Measurements from ENCODE around the gene PPM1D.
"Not testable (repeated sequence)": the region's sequence is repeated elsewhere in the genome, so short reads cannot be mapped to it uniquely, and the experiment has no call there.

The PPM1D gene

DNA sequence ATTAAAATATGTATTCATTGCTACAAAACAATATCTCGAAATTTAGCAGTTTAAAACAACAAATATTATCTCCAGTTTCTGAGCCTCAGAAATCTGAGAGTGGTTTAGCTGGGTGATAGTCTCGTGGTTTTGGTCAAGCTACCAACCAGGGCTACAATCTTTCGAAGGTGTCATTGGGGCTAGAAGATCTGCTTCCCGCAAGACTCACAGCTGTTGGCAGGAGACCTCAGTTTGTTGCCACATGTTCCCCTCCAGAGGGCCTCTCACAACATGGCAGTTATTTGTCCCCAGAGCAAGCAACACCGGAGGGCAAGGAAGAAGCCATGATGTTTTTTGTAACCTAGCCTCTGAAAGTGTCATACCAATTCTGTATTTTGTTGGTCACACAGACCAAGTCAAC is 65.6 kb downstream of the PPM1D start:
- no peak for DNase-seq

DNA sequence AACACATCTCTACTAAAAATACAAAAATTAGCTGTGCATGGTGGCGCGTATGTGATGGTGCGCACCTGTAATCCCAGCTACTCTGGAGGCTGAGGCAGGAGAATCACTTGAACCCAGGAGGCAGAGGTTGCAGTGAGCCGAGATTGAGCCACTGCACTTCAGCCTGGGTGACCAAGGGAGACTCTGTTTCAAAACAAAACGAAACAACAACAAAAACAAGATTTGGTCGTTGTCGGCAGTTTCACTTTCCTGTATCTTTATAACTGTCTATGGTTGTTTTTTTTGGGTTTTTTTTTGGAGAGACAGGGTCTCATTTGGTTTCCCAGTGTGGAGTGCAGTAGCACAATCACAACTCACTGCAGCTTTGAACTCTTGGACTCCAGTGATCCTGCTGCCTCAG is 68.7 kb downstream of the PPM1D start:
- not testable (repeated sequence) for DNase-seq

DNA sequence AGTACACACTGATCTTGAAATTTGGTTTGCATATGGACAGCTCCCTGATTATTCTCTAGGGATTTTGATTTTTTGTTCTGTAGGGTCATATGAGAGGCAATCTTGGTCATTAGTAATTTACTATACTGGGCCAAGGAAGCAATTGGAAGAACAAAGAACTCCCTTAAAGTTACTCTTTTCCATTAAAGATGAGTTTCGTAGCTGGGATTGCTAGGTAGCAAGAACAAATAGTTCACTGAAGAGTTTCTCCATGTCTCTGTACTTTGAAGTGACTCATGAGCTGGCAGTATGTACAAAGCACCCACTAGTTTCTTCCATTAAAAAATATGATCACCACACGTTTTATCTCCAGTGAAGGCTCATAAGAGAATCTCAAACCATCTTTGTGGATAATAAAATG is 71.5 kb downstream of the PPM1D start:
- DNase-seq: no peak

DNA sequence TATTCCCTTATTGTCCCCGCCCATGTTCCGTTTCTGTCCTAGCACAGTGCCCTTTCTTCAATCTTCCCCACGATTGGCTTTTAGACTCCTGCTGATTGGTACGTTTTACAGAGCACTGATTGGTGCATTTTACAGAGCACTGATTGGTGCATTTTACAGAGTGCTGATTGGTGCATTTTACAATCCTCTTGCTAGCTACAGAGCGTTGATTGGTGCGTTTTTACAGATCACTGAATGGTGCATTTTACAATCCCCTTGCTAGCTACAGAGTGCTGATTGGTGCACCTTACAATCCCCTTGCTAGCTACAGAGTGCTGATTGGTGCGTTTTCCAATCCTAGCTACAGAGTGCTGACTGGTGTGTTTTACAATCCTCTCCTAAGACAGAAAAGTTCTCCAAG is 74.6 kb downstream of the PPM1D start:
- not testable (repeated sequence) for DNase-seq

DNA sequence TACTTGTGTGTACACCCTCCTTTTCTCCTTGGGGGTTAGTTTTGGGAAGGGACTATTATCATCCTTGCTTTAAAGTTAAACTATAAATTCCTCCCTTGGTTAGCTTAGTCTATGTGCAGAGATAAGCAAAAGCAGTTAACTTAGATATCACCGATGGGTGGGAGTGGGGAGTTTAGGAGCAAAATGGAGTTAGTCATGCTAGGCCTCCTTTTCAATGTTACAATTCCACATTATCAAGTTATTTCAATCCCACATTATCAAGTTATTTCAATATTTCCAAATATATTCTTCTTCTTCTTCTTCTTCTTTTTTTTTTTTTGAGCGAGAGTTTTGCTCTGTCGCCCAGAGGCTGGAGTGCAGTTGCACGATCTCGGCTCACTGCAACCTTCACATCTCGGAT is 76.0 kb downstream of the PPM1D start:
- no peak for DNase-seq

DNA sequence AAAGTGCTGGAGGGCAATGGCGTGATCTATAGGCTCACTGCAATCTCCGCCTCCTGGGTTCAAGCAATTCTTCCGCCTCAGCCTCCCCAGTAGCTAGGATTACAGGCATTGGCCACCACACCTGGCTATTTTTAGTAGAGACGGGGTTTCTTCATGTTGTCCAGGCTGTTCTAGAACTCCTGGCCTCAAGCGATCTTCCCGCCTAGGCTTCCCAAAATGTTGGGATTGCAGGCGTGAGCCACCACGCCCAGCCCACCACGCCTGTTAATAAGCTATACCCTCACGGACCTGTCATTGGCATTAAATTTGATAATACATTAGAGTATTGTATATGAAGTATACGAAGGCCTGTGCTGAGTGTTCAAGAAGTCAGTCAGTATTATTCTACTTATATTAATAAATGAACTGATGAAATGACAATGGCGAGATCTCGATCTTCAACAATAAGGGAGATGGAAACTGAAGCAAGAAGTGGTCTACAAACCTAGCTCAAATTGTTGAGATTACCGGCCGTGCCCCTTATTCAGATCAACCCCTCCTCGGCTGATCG is 76.8 kb downstream of the PPM1D start:
- DNase-seq: no peak

DNA sequence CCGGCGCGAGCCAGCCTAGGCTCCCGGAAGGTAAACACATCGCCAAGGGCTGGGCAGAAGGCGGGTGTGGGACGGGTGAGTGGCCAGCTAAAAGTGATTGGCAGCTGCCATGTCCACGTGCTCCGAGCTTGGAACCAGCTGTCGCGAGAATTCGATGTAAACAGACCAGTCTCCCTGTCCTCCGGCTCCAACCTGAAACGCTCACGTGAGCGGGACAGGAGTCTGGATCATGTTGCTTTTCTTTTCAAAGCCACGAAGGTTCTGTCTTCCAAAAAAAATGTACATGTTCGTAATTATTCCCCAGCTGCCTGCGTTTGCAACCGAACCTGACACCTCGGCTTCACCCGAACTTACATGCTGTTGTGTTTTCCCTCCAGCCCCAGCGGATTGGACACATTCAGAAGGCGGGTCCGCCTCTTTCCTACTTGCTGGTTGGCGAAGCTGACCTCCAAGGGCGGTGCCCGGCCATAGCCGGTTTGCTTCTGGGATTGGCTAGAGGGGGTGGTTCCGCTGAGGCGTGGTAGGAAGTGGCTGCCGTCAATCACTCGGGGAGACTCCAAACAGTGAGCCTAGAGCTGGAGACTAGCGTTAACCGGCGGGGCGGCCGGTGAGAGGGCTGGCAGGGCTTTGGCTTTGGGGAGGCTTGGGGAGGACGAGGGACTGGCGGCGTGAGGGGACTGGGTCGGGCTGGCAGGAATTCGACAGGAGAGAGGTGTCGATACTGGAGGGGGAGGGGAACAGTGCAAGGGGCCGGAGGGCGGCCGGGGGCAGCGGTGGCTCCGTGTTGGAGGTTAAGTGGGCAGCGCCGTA is 77.5 kb downstream of the PPM1D start, which contains the start of gene BCAS3:
Gene BCAS3, plus strand, starts transcription at position 544 of the 810 bp plus-strand sequence.
- peak; percentile 100 for DNase-seq

DNA sequence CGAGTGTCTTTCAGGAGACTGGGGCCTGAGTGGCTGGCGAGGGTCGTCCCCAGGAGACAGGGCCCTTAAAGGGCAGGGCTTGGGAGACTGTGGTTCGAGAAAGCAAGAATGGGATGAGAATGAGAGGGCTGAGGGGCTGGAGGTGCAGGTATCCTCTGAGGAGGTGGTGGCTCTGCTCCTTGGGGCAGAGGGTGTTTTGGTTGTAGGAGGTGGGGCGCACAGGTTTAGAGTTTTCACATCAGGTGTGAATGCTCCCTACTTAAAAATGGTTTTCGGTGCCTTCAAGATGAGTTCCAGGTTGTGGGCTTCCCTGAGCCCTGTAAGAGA is 78.1 kb downstream of the PPM1D start:
- no peak for DNase-seq

DNA sequence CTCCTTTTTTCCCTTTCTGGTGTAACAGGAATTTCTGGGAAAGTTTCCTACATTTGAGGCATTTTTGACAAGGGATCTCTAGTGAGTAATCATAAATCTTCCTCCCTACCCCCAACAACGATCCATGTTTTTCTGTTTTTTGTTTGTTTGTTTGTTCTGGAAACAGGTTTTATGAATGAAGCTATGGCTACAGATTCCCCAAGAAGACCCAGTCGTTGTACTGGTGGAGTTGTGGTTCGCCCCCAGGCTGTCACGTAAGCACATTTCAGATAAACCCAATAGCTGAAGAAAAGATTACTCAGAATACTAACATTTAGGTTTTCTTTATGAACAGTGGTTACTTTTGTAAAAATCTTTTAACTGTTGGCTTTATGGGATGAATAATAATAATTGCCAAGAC is 79.3 kb downstream of the PPM1D start:
- DNase-seq: no peak

DNA sequence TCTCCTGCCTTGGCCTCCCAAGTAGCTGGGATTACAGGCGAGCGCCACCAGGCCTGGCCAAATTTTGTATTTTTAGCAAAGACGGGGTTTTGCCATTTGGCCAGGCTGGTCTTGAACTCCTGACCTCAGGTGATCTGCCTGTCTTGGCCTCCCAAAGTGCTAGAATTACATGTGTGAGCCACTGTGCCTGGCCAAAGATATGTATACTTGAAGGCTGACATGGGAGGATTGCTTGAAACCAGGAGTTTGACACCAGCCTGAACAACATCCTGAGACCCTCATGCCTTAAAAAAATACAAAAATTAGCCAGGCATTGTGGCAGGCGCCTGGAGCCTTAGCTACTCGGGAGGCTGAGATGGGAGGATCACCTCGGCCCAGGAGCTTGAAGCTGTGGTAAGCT is 80.8 kb downstream of the PPM1D start:
- no peak for DNase-seq

DNA sequence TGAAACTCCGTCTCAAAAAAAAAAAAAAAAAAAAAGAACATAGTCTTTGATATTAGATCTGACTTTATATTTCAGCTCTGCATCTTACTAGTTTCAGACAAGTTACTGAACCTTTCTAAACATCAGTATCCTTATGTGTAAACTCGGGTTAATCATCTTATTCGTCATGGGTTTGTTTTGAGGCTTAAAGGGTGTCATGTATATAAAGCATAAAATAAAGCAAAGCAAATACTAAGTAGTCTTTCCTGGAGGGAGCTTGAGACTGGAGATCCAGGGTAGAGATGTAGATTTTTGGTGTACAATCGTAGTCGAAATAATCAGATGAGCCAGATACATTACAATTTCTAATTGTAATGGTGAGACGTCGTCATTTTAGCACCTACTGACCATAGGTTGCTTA is 85.4 kb downstream of the PPM1D start:
- DNase-seq: no peak

DNA sequence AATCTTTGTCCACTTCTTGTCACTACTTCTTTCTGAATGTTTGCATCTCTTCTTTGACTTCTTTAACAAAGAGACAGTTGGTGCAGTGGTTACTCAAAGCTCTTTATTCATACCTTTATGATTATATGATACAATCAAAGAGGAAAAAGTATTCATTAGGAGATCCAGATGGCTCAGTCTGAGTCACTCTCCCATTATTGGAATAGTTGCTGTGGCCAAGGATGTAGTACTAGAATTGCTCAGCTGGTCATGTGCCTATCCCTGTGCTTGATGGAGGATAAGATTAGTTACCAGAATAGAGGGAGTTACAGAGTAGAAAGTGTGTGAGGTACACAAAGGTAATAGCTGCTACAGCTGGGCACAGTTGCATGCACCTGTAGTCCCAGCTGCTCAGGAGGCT is 96.0 kb downstream of the PPM1D start:
- no peak for DNase-seq

DNA sequence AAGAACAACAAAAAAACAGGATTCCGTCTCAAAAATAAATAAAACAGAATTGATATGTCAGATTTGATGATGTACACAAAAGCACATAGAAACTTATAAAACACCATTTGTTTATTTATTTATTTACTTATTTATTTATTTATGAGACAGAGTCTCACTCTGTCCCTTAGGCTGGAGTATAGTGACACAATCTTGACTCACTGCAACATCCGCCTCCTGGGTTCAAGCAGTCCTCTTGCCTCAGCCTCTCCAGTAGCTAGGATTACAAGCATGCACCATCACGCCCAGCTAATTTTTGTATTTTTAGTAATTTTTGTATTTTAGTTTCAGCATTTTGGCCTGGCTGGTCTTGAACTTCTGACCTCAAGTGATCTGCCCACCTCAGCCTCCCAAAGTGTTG is 99.1 kb downstream of the PPM1D start:
- DNase-seq: no peak

DNA sequence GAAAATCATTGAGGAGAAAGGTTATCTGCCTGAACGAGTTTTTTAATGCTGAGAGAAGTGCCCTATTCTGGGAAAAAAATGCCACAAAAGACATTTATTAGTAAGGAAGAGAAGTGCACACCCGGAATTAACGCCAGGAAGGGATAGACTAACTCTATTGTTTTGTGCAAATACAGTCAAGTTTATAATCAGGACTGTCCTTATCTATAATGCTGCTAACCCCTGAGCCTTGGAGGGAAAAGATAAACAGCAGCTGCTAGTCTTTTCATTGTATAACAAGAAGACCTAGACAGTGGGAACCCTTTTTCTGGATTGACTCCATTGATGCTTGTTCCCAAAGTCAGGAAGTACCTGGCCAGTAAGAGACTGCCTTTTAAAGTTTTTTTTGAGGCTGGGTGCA is 104.2 kb downstream of the PPM1D start:
- no peak for DNase-seq

DNA sequence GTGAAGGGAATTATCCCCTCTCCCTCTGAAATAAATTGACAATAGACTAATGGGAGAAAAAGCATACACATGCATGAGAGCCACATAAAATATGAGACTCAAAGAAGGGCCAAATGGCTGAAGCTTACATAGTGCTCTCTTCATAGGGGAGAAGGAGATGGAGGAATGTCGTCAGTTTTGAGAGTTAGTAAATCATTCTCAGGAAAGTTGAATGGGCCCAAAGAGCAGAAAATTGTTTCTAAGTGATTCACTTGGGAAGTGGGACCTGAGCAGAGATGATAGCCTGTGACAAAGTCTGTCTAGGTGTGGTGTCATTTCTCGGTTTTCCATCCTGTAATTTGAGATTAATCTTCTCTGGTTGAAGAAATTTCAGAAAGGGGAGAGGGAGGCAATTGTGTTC is 112.7 kb downstream of the PPM1D start:
- DNase-seq: no peak

DNA sequence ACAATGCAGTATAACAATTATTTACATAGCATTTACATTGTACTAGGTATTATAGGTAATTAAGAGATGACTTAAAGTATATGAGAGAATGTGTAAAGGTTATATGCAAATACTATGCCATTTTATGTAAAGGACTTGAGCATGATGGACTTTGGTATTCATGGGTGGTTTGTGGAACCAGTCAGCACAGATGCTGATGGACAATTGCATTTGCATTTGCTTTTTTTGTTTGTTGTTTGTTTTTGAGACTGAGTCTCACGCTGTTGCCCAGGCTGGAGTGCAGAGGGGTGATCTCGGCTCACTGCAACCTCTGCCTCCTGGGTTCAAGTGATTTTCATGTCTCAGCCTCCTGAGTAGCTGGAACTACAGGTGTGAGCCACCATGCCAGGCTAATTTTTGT is 113.6 kb downstream of the PPM1D start:
- DNase-seq: no peak

Data from right kidney (tissue), 1 donor.